Trophoblast cell (in vitro differentiated cells and primary cell): ENCODE measurements around the gene TDRD3.

Experiments
- DNase-seq, 2 donors: peaks; one replicate each; pipeline ENCODE4 v3.0.0-alpha.2; 2016
- H2AFZ ChIP-seq: 2 replicates; pipeline ENCODE4 v1.6.1; 2013; ENCODE audit warnings: low read length, moderate library complexity, mild to moderate bottlenecking; ENCODE audit not compliant: insufficient read depth, poor library complexity
- H2AK5ac ChIP-seq: 2 replicates; pipeline ENCODE4 v1.6.1; 2013; ENCODE audit warnings: mild to moderate bottlenecking, low read length
- H2BK120ac ChIP-seq: 2 replicates; pipeline ENCODE4 v1.6.1; 2013; ENCODE audit warnings: low read length, mild to moderate bottlenecking, moderate library complexity; ENCODE audit not compliant: insufficient read depth, poor library complexity
- H2BK12ac ChIP-seq: 2 replicates; pipeline ENCODE4 v1.6.1; 2013; ENCODE audit warnings: mild to moderate bottlenecking, low read length, moderate library complexity
- H2BK5ac ChIP-seq: 2 replicates; pipeline ENCODE4 v1.6.1; 2013; ENCODE audit warnings: low read length, low read depth, moderate library complexity, mild to moderate bottlenecking; ENCODE audit not compliant: poor library complexity
- H3K14ac ChIP-seq: 2 replicates; pipeline ENCODE4 v1.6.1; 2013; ENCODE audit warnings: mild to moderate bottlenecking, low read length
- H3K18ac ChIP-seq: 2 replicates; pipeline ENCODE4 v1.6.1; 2013; ENCODE audit warnings: mild to moderate bottlenecking, low read length
- H3K23ac ChIP-seq: 2 replicates; pipeline ENCODE4 v1.6.1; 2013; ENCODE audit warnings: low read length
- H3K27ac ChIP-seq: 2 replicates; pipeline ENCODE4 v1.5.1; 2013; ENCODE audit warnings: low read depth, mild to moderate bottlenecking, inconsistent platforms, low read length, moderate library complexity
- H3K27me3 ChIP-seq: 2 replicates; pipeline ENCODE4 v1.6.1; 2013; ENCODE audit warnings: inconsistent platforms, mild to moderate bottlenecking, low read length, moderate library complexity; ENCODE audit not compliant: insufficient read depth
- H3K36me3 ChIP-seq, 2 experiments: 1 replicate in 1 of 2; 2 replicates in 1 of 2; pipeline ENCODE4 v1.6.1; 2013; ENCODE audit warnings: low read length in 2 of 2, mild to moderate bottlenecking in 2 of 2, moderate library complexity in 1 of 2; ENCODE audit not compliant: insufficient read depth in 2 of 2, control insufficient read depth in 1 of 2
- H3K4ac ChIP-seq: 2 replicates; pipeline ENCODE4 v1.6.1; 2013; ENCODE audit warnings: low read depth, mild to moderate bottlenecking, low read length, moderate library complexity
- H3K4me1 ChIP-seq, 2 experiments: 1 replicate in 1 of 2; 2 replicates in 1 of 2; pipeline ENCODE4 v1.6.1; 2013; ENCODE audit warnings: low read length in 2 of 2, mild to moderate bottlenecking in 2 of 2, moderate library complexity in 1 of 2; ENCODE audit not compliant: insufficient read depth in 2 of 2, control insufficient read depth in 1 of 2
- H3K4me2 ChIP-seq: 2 replicates; pipeline ENCODE4 v1.6.1; 2013; ENCODE audit warnings: inconsistent platforms, mild to moderate bottlenecking, low read length, moderate library complexity
- H3K4me3 ChIP-seq: 2 replicates; pipeline ENCODE4 v1.5.1; 2013; ENCODE audit warnings: mild to moderate bottlenecking, low read depth, low read length, inconsistent platforms
- H3K79me1 ChIP-seq: one replicate; pipeline ENCODE4 v1.6.1; 2013; ENCODE audit warnings: low read length
- H3K79me2 ChIP-seq: 2 replicates; pipeline ENCODE4 v1.6.1; 2013; ENCODE audit warnings: low read length, mild to moderate bottlenecking; ENCODE audit not compliant: control insufficient read depth, insufficient read depth, poor library complexity
- H3K9ac ChIP-seq: 2 replicates; pipeline ENCODE4 v1.6.1; 2013; ENCODE audit warnings: mild to moderate bottlenecking, low read length
- H3K9me3 ChIP-seq: 2 replicates; pipeline ENCODE4 v1.6.1; 2013; ENCODE audit warnings: low read depth, mild to moderate bottlenecking, control low read depth, inconsistent platforms, low read length; ENCODE audit not compliant: insufficient read depth
- H4K12ac ChIP-seq: 2 replicates; pipeline ENCODE4 v1.6.1; 2013; ENCODE audit warnings: low read depth, mild to moderate bottlenecking, low read length, moderate library complexity
- H4K8ac ChIP-seq: 2 replicates; pipeline ENCODE4 v1.6.1; 2013; ENCODE audit warnings: low read depth, mild to moderate bottlenecking, low read length, moderate library complexity
- H4K91ac ChIP-seq: one replicate; pipeline ENCODE4 v1.6.1; 2013; ENCODE audit warnings: low read depth, mild to moderate bottlenecking, low read length, moderate library complexity
- WGBS: extraction: QIAGEN DNeasy Blood & Tissue Kit; methylation state at CpG from one replicate; pipeline ENCODE4 v1.1.7; 2013; ENCODE audit warnings: missing lambda C conversion rate; ENCODE audit not compliant: insufficient read length, insufficient coverage; ENCODE audit errors: extremely low coverage; 5-methylcytosine and 5-hydroxymethylcytosine counted together

TDRD3 gene

GRCh38 chr13:60584976-60585375, 188.0 kb downstream of the TDRD3 start:
- Histone ChIP-seq H3K4me1 (no peaks in the 10 kb centered on the region), H2AFZ (no peak overlapping the region), H3K36me3 (no peaks in the 10 kb centered on the region), H3K23ac (no peak overlapping the region), H2AK5ac (no peak overlapping the region), H3K14ac (no peak overlapping the region), H3K4ac (no peak overlapping the region), H3K4me2 (peak overlapping the region; percentile 29), H3K79me2 (no peaks in the 10 kb centered on the region), H3K18ac (no peak overlapping the region), H3K4me3 (peak overlapping the region; percentile 25), H3K27ac (no peak overlapping the region), H4K8ac (no peak overlapping the region), H3K9me3 (peaks cover 3% of the 10 kb centered on the region), H2BK12ac (no peak overlapping the region), H4K12ac (no peak overlapping the region), H3K9ac (no peak overlapping the region), H2BK5ac (no peak overlapping the region), H3K79me1 (no peaks in the 10 kb centered on the region), H4K91ac (no peak overlapping the region), H2BK120ac (no peak overlapping the region), H3K27me3 (no peaks in the 10 kb centered on the region)
- DNase-seq: peak; percentile 57 to 60
- no CpG with 5 or more reads among the region's 11 CpGs for WGBS

GRCh38 chr13:60590800-60591747, 194.1 kb downstream of the TDRD3 start:
- no peak overlapping the region for H3K9ac ChIP-seq
- H3K4me2 ChIP-seq: no peak overlapping the region
- DNase-seq: no peak
- H3K23ac ChIP-seq: no peak overlapping the region
- H4K8ac ChIP-seq: no peak overlapping the region
- H3K27me3 ChIP-seq: no peaks in the 10 kb centered on the region
- H3K27ac ChIP-seq: no peak overlapping the region
- H3K4me3 ChIP-seq: no peak overlapping the region
- no peak overlapping the region for H3K4ac ChIP-seq
- no peak overlapping the region for H4K12ac ChIP-seq
- no peak overlapping the region for H2AFZ ChIP-seq
- H3K79me2 ChIP-seq: no peaks in the 10 kb centered on the region
- peaks cover 3% of the 10 kb centered on the region for H3K9me3 ChIP-seq
- no peak overlapping the region for H2BK5ac ChIP-seq
- H3K4me1 ChIP-seq: no peaks in the 10 kb centered on the region
- H3K18ac ChIP-seq: no peak overlapping the region
- H2AK5ac ChIP-seq: no peak overlapping the region
- no peaks in the 10 kb centered on the region for H3K36me3 ChIP-seq
- WGBS: no CpG with 5 or more reads among the region's 18 CpGs
- H2BK12ac ChIP-seq: no peak overlapping the region
- no peaks in the 10 kb centered on the region for H3K79me1 ChIP-seq
- H3K14ac ChIP-seq: no peak overlapping the region
- H4K91ac ChIP-seq: no peak overlapping the region
- H2BK120ac ChIP-seq: no peak overlapping the region

GRCh38 chr13:60603049-60603448, 206.0 kb downstream of the TDRD3 start:
- Histone ChIP-seq H2AFZ (no peak overlapping the region), H3K79me2 (no peaks in the 10 kb centered on the region)

GRCh38 chr13:60604058-60604457, 207.0 kb downstream of the TDRD3 start:
- no peak overlapping the region for H3K23ac ChIP-seq
- DNase-seq: no peak
- H2AFZ ChIP-seq: no peak overlapping the region
- H2AK5ac ChIP-seq: no peak overlapping the region
- no peaks in the 10 kb centered on the region for H3K79me1 ChIP-seq
- no peak overlapping the region for H3K4me2 ChIP-seq
- no peaks in the 10 kb centered on the region for H3K4me1 ChIP-seq
- H3K4ac ChIP-seq: no peak overlapping the region
- no peak overlapping the region for H2BK120ac ChIP-seq
- H2BK12ac ChIP-seq: no peak overlapping the region
- no peaks in the 10 kb centered on the region for H3K79me2 ChIP-seq
- H3K4me3 ChIP-seq: no peak overlapping the region
- no peak overlapping the region for H4K91ac ChIP-seq
- H3K14ac ChIP-seq: no peak overlapping the region
- no peaks in the 10 kb centered on the region for H3K9me3 ChIP-seq
- no peak overlapping the region for H2BK5ac ChIP-seq
- H3K18ac ChIP-seq: no peak overlapping the region
- H3K9ac ChIP-seq: no peak overlapping the region
- no peaks in the 10 kb centered on the region for H3K36me3 ChIP-seq
- no peak overlapping the region for H4K12ac ChIP-seq
- H3K27ac ChIP-seq: no peak overlapping the region
- H4K8ac ChIP-seq: no peak overlapping the region
- WGBS: no CpG with 5 or more reads among the region's 6 CpGs
- no peaks in the 10 kb centered on the region for H3K27me3 ChIP-seq

More at GRCh38 chr13:60603049-60603448, 206.0 kb downstream of the TDRD3 start:
- Histone ChIP-seq H3K4ac (no peak overlapping the region), H3K27me3 (no peaks in the 10 kb centered on the region), H3K9me3 (no peaks in the 10 kb centered on the region), H3K9ac (no peak overlapping the region), H3K79me1 (no peaks in the 10 kb centered on the region), H2AK5ac (no peak overlapping the region), H3K14ac (no peak overlapping the region), H2BK12ac (no peak overlapping the region), H4K12ac (no peak overlapping the region), H2BK120ac (no peak overlapping the region), H3K36me3 (no peaks in the 10 kb centered on the region), H2BK5ac (no peak overlapping the region), H3K18ac (no peak overlapping the region), H4K91ac (no peak overlapping the region), H3K4me2 (no peak overlapping the region), H3K23ac (no peak overlapping the region), H4K8ac (no peak overlapping the region), H3K4me3 (no peak overlapping the region), H3K4me1 (no peaks in the 10 kb centered on the region), H3K27ac (no peak overlapping the region)
- no CpG with 5 or more reads among the region's 2 CpGs for WGBS
- DNase-seq: no peak
